Activated CD4-positive, alpha-beta T cell treated with anti-CD3 and anti-CD28 coated beads, Interleukin-2, amount 50 U/mL, for 4 hours (primary cell): ENCODE data around the gene TIE1.

Experiments
- DNase-seq, 2 experiments: peaks; one replicate each; pipeline ENCODE4 v3.0.0-alpha.2; 2020

The TIE1 gene

GRCh38 chr1:43312663-43313515 is 12.1 kb downstream of the TIE1 start:
- no peak for DNase-seq

- DNase-seq = no peak
These were observed 13.0 kb downstream of the TIE1 start for GRCh38 chr1:43313771-43314170.

GRCh38 chr1:43314233-43314632 is 13.5 kb downstream of the TIE1 start:
- no peak for DNase-seq

DNA sequence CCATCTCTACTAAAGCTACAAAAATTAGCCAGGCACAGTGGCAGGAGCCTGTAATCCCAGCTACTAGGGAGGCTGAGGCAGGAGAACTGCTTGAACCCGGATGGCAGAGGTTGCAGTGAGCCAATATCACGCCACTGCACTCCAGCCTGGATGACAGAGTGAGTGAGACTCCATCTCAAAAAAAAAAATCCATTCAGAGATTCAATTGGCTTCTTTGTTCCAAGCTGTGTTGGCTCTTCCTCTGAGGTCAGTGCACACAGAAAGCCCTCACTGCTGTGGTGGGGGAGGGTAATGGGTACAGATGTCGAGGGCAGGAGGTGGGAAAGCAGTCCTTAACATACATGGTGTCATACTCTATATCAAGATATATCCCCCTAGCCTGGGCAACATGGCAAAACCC is 14.7 kb downstream of the TIE1 start:
- no peak for DNase-seq

GRCh38 chr1:43315963-43316737 is 15.4 kb downstream of the TIE1 start:
- DNase-seq = no peak

DNA sequence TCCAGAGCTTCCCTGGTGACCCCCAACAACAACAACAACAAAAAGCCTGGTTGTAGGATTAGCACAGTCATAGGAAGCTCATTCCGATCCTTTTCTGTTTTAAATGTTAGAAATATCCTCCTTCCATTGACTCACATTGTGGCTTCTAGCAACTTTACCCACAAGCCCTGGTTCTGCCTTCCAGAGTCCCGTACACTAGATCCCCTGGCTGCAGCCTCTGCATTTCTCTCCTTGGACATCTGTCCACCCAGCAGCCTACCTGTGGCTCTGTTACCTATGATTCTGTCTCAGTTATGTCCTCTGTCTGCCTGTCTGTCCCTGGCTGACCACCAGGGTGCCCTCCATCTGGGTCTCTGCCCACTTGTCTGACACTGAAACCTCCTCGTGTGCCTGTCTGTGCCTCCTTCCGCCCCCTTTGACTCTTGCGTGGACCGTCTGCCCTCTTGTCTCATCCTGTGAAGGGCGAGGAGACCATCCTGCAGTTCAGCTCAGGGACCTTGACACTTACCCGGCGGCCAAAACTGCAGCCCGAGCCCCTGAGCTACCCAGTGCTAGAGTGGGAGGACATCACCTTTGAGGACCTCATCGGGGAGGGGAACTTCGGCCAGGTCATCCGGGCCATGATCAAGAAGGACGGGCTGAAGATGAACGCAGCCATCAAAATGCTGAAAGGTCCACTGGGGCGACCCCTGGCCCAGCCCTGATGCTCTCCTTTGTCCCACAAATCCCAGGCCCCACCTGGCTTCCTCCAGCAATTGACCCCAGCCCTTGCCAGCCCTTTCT is 16.1 kb downstream of the TIE1 start:
- no peak for DNase-seq

GRCh38 chr1:43317817-43318471 is 17.2 kb downstream of the TIE1 start:
- no peak for DNase-seq

DNA sequence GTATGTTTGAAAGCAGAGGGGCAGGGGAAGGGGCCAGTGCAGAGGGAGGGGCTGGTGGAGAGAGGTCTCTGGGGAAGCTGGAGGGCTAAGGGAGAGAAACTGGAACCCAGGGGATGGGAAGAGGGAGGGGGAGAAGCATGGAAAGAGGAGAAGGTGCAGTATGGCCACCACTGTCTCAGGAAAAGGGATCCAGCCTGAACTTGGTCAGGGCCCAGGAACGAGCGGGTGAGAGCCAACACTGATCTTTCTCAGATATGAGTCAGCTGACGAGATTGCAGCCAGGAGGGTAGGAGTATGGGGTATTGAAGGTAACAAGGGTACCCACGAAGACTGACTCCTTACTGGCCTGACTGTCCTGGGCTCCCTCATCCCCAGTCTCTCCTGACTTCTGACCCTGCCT is 18.0 kb downstream of the TIE1 start:
- no peak for DNase-seq

DNA sequence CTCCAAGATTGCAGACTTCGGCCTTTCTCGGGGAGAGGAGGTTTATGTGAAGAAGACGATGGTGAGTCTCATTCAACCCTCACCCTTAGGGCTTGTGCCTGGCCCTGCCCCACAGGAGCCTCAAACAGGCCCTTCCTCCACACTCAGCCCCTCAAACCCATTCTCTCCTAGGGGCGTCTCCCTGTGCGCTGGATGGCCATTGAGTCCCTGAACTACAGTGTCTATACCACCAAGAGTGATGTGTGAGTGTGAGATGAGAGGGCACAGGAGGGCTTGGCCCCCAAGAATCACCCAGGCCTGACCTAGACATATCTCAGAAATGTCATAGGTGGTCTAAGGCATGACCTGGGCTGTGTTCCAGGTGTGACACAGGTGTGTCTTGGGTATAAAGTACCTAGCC is 18.5 kb downstream of the TIE1 start:
- DNase-seq = no peak

DNA sequence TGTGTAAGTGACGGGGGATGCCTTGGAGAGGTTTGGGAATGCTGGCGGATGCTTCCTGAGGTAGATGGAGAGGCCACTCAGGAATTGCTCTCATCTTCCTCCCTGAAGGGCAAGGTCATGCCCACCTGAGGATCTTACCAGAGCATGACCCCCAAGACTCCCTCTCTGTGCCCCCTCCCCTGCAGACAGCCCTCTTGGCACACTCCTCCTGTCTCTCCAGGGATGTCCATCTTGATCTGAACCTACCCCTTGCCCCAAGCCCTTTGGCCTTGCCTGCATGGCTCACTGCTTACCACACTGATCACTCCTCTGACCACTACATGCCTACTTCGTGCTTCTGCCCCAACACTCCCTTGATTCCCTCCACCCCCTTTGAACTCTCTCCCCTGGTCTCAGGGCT is 19.0 kb downstream of the TIE1 start:
- no peak for DNase-seq

GRCh38 chr1:43321331-43321891 is 20.6 kb downstream of the TIE1 start:
- DNase-seq = no peak

DNA sequence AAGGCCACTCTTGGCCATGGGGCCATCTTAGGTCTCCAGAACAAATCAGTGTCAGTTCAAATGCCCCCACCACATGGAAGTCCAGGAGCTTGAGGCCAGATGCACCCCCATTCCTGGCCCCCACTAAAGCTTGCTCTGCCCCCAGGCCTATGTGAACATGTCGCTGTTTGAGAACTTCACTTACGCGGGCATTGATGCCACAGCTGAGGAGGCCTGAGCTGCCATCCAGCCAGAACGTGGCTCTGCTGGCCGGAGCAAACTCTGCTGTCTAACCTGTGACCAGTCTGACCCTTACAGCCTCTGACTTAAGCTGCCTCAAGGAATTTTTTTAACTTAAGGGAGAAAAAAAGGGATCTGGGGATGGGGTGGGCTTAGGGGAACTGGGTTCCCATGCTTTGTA is 21.7 kb downstream of the TIE1 start:
- DNase-seq = no peak

GRCh38 chr1:43324810-43325209 is 24.0 kb downstream of the TIE1 start:
- DNase-seq = no peak

DNA sequence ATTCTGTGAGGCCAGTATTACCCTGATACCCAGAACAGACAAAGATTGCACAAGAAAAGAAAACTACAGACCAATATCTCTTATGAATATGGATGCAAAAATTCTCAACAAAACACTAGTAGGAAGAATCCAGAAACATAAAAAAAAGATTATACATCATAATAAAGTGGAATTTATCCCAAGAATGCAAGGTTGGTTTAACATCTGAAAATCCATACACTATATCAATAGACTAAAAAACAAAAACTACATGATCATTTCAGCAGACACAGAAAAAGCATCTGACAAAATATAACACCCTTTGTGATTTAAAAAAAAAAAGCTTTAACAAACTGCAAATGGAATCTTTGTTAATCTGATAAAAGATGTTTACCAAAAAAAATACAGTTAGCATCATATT is 24.6 kb downstream of the TIE1 start:
- no peak for DNase-seq

- DNase-seq = no peak
These were observed 26.9 kb downstream of the TIE1 start for GRCh38 chr1:43327549-43328292.

GRCh38 chr1:43329995-43330751 is 29.4 kb downstream of the TIE1 start:
- peak; percentile 28 to 38 for DNase-seq

GRCh38 chr1:43331688-43332087 is 30.9 kb downstream of the TIE1 start:
- DNase-seq = no peak

DNA sequence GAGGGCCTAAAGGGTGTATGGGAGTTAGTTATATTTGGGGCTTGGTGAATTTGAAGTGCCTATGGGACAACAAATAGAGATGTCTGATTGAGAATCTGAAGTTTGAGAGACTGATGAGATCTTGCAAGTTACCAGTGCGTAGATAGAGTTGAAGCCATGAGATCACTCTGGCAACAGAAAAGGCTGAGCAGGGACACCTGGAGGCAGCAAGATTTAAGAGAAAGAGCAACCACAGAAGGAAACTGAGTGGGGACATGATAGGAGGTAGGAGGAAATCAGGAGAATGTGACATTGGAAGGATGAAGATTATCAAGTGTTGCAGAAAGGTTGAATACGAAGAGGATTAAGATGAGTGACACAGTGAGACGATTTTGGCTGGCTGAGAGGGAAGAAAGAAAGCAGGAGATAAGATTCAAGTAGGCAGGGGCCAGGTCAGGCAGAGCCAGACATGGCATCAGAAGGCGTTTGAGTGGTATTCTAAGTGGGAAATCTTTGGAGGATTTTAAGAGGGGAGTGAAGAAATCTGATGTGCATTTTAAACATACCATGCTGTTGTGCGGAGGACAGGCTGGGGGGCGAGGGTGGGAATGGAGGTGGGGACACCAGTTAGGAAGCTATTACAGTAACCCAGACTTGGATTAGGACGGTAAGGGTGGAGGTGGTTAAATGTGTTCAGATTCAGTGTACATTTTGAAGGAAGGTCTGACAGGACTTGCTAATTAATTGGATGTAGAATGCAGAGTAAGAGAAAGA is 33.8 kb downstream of the TIE1 start:
- no peak for DNase-seq

- no peak for DNase-seq
These were observed 36.8 kb downstream of the TIE1 start, which contains the start of gene MPL for GRCh38 chr1:43337588-43337987. TSS of gene MPL (plus strand) at chr1:43337818. CDS start at chr1:43337849, 31 bp downstream.

DNA sequence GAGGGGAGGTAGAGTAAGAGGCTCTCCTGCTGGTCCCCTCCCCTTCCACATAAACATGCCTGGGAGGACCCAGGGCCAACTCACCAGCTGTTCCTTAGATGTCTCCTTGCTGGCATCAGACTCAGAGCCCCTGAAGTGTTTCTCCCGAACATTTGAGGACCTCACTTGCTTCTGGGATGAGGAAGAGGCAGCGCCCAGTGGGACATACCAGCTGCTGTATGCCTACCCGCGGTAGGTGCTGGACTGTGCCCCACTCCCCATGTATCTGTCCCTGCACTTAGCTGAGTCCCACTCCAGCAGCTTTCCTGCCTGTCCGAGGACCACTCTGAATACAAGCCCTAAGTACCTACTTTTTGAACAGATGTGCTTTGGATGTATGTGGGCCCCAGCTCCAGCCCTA is 37.2 kb downstream of the TIE1 start:
- no peak for DNase-seq
